ENCODE measurements around the gene G0S2. TPM values are rescaled to one million over a fixed set of nuclear protein-coding genes. Genes with fewer than 3 reads are reported as not detected.
A peak's percentile ranks its signal among the peaks of the same experiment; 100 is the strongest.

The G0S2 gene
- total and polyA plus RNA-seq, 9 of the 15 experiments (the other 6 are each of a cell fraction or from before 2014, with no cell fraction given): 0.18 to 65.6 (median 11.4) TPM

DNA sequence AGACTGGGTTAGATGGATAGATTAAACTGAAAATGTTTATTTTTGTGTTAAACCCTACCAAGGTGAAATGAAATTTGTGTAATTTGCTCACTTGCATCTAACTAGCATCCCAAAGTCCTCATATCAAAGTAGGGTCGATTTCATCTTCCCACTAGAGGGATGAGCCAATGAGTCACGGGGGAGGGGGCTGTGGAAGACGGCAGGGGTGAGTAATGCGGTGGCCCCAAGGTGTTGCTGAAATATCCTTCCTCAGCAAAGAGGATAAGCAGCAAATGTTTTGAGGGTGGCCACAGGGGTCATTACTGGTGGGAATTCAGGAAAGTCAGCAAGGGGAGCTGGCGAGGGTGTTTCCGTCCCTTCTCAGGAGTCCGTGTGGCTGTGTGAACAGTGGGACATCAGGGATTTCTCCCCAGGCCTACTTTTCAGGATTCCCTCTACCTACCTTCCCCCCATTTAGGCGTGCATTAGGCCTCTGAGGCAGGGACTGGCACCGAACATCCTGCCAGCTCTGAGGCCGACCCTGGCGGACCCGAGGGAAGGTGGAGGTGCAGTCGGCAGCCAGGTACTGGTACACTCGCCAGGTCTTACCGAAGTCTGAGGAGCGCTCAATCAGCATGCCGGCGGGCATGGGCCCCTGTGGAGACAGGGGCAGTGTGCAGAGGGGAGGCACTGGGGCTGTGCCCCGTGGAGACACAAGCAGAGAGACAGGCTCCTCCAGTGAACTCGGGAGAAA, 41.0 kb upstream of the G0S2 start (continued):
- TF ChIP-seq, protein P1, sequence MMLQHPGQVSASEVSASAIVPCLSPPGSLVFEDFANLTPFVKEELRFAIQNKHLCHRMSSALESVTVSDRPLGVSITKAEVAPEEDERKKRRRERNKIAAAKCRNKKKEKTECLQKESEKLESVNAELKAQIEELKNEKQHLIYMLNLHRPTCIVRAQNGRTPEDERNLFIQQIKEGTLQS (IDR thresholded peaks at IDR 0.05): peak; percentile 37; the same call in 1 of the 2 replicates
- TF ChIP-seq, protein P1 (CRISPR knock-in tag; conservative IDR thresholded peaks at IDR 0.05): no peak
- no peak for TF ChIP-seq NR1H2 (CRISPR knock-in tag; IDR thresholded peaks at IDR 0.05)
- TF ChIP-seq ARNT (IDR thresholded peaks at IDR 0.05): no peak
- 0 out of 2 replicates have a peak, but pooled peaks have one; percentile 50 for TF ChIP-seq JUN (IDR thresholded peaks at IDR 0.05; ENCODE audit: borderline replicate concordance, low read depth, low read length)
- no peak for TF ChIP-seq JUN (CRISPR knock-in tag; IDR thresholded peaks at IDR 0.05; ENCODE audit: borderline replicate concordance)
- TF ChIP-seq HSF4 (CRISPR knock-in tag; IDR thresholded peaks at IDR 0.05; ENCODE audit: borderline replicate concordance): no peak
- TF ChIP-seq FOSL1 (tag; conservative IDR thresholded peaks at IDR 0.05): peak; percentile 16; the same call in 1 of the 2 replicates
- TF ChIP-seq, protein P2, sequence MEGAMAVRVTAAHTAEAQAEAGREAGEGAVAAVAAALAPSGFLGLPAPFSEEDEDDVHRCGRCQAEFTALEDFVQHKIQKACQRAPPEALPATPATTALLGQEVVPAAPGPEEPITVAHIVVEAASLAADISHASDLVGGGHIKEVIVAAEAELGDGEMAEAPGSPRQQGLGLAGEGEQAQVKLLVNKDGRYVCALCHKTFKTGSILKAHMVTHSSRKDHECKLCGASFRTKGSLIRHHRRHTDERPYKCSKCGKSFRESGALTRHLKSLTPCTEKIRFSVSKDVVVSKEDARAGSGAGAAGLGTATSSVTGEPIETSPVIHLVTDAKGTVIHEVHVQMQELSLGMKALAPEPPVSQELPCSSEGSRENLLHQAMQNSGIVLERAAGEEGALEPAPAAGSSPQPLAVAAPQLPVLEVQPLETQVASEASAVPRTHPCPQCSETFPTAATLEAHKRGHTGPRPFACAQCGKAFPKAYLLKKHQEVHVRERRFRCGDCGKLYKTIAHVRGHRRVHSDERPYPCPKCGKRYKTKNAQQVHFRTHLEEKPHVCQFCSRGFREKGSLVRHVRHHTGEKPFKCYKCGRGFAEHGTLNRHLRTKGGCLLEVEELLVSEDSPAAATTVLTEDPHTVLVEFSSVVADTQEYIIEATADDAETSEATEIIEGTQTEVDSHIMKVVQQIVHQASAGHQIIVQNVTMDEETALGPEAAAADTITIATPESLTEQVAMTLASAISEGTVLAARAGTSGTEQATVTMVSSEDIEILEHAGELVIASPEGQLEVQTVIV (CRISPR knock-in tag; IDR thresholded peaks at IDR 0.05; ENCODE audit: borderline replicate concordance): no peak

All from K562 (cell line).